Astrocyte (in vitro differentiated cells and primary cell): ENCODE results near the gene PCMT1. TPM values are rescaled to one million over a fixed set of nuclear protein-coding genes. Genes with fewer than 3 reads are reported as not detected.

Experiments used
- DNase-seq: peaks from one replicate; pipeline ENCODE4 v3.0.0-alpha.2; 2010; ENCODE audit warnings: low read depth
- FAIRE-seq: peaks from 2 replicates; lab custom pipeline; 2011; peaks lifted over from hg19 to GRCh38; lab: Jason Lieb, UNC
- H2AFZ ChIP-seq: 2 replicates; pipeline ENCODE4 v1.6.0; 2012; ENCODE audit warnings: low read depth, low read length, inconsistent platforms
- H3K27ac ChIP-seq: 2 replicates; pipeline ENCODE4 v1.5.1; 2011; ENCODE audit warnings: low read depth, low read length, inconsistent platforms
- H3K27me3 ChIP-seq: 2 replicates; pipeline ENCODE4 v1.6.0; 2011; ENCODE audit warnings: low read length, inconsistent platforms; ENCODE audit not compliant: insufficient read depth
- H3K36me3 ChIP-seq: 2 replicates; pipeline ENCODE4 v1.5.1; 2011; ENCODE audit warnings: low read length, inconsistent platforms; ENCODE audit not compliant: insufficient read depth
- H3K4me1 ChIP-seq: 2 replicates; pipeline ENCODE4 v1.5.1; 2011; ENCODE audit warnings: low read length, inconsistent platforms; ENCODE audit not compliant: insufficient read depth
- H3K4me2 ChIP-seq: 2 replicates; pipeline ENCODE4 v1.6.0; 2012; ENCODE audit warnings: low read length, inconsistent platforms
- H3K4me3 ChIP-seq: 2 replicates; pipeline ENCODE4 v1.5.1; 2011; ENCODE audit warnings: low read depth, mild to moderate bottlenecking, low read length, inconsistent platforms; ENCODE audit not compliant: insufficient read depth
- H3K79me2 ChIP-seq: 2 replicates; pipeline ENCODE4 v1.6.0; 2012; ENCODE audit warnings: mild to moderate bottlenecking, low read length, inconsistent platforms; ENCODE audit not compliant: insufficient read depth
- H3K9ac ChIP-seq: 2 replicates; pipeline ENCODE4 v1.6.0; 2012; ENCODE audit warnings: mild to moderate bottlenecking, low read length, inconsistent platforms
- H3K9me3 ChIP-seq: 2 replicates; pipeline ENCODE4 v1.5.1; 2012; ENCODE audit warnings: low read depth, mild to moderate bottlenecking, low read length, inconsistent platforms; ENCODE audit not compliant: insufficient read depth
- H4K20me1 ChIP-seq: 2 replicates; pipeline ENCODE4 v1.6.0; 2012; ENCODE audit warnings: low read length, inconsistent platforms; ENCODE audit not compliant: insufficient read depth
- H3K27ac Mint-ChIP-seq: one replicate; pipeline ENCODE4 v1.8.0; 2021; ENCODE audit warnings: mild to moderate bottlenecking, mixed read lengths; ENCODE audit not compliant: unreplicated experiment
- H3K27me3 Mint-ChIP-seq: one replicate; pipeline ENCODE4 v1.8.0; 2021; ENCODE audit warnings: low read depth, mixed read lengths; ENCODE audit not compliant: unreplicated experiment
- H3K36me3 Mint-ChIP-seq: one replicate; pipeline ENCODE4 v1.8.0; 2021; ENCODE audit warnings: low read depth, mixed read lengths; ENCODE audit not compliant: unreplicated experiment
- H3K4me1 Mint-ChIP-seq: one replicate; pipeline ENCODE4 v1.8.0; 2021; ENCODE audit warnings: low read depth, mixed read lengths; ENCODE audit not compliant: unreplicated experiment
- H3K4me3 Mint-ChIP-seq: one replicate; pipeline ENCODE4 v1.8.0; 2021; ENCODE audit warnings: mild to moderate bottlenecking, moderate library complexity, mixed read lengths; ENCODE audit not compliant: unreplicated experiment
- H3K9me3 Mint-ChIP-seq: one replicate; pipeline ENCODE4 v1.8.0; 2021; ENCODE audit warnings: mild to moderate bottlenecking, mixed read lengths; ENCODE audit not compliant: unreplicated experiment
- CTCF ChIP-seq: IDR thresholded peaks from 2 replicates; pipeline ENCODE4 v1.5.1; 2011; ENCODE audit warnings: low read depth, mild to moderate bottlenecking, inconsistent platforms, low read length, moderate library complexity; ENCODE audit not compliant: insufficient read depth
- EZH2 ChIP-seq: IDR thresholded peaks from 2 replicates; pipeline ENCODE4 v1.6.1; 2012; ENCODE audit warnings: mild to moderate bottlenecking, low read length, inconsistent platforms; ENCODE audit not compliant: insufficient read depth
- total RNA-seq: library from RNA; stranded (reverse); gene quantifications from 2 replicates; pipeline ENCODE4 v1.2.1, GENCODE V29; 2021

Gene PCMT1
- total RNA-seq, 1 donor from 2014 or later, result 127 TPM

GRCh38 chr6:149854532-149854931 lies 105.0 kb downstream of the PCMT1 start:
- H3K4me1 Mint-ChIP-seq, result peaks cover 58% of the 10 kb centered on the region
- no peaks in the 10 kb centered on the region for H3K27me3 Mint-ChIP-seq
- Histone ChIP-seq H3K36me3 (no peaks in the 10 kb centered on the region), H3K9me3 (no peaks in the 10 kb centered on the region), H2AFZ (peak overlapping the region; percentile 4), H3K27ac (peak overlapping the region; percentile 98), H3K9ac (peak overlapping the region; percentile 90), H3K27me3 (no peaks in the 10 kb centered on the region), H3K79me2 (peaks cover 45% of the 10 kb centered on the region), H3K4me2 (peak overlapping the region; percentile 89), H3K4me1 (peaks cover 50% of the 10 kb centered on the region), H3K4me3 (peak overlapping the region; percentile 68), H4K20me1 (no peaks in the 10 kb centered on the region)
- H3K27ac Mint-ChIP-seq, result peak overlapping the region; percentile 94
- H3K4me3 Mint-ChIP-seq, result peak overlapping the region; percentile 8
- FAIRE-seq, result no peak
- no peaks in the 10 kb centered on the region for H3K9me3 Mint-ChIP-seq
- TF ChIP-seq EZH2, result no peak
- no peak for TF ChIP-seq CTCF
- no peak for DNase-seq
- H3K36me3 Mint-ChIP-seq, result no peaks in the 10 kb centered on the region

GRCh38 chr6:149855040-149855654 lies 105.6 kb downstream of the PCMT1 start:
- Histone ChIP-seq H3K27me3 (no peaks in the 10 kb centered on the region), H4K20me1 (no peaks in the 10 kb centered on the region), H3K4me3 (peak overlapping the region; percentile 68), H2AFZ (peak overlapping the region; percentile 16), H3K27ac (peak overlapping the region; percentile 98), H3K36me3 (no peaks in the 10 kb centered on the region), H3K79me2 (peaks cover 51% of the 10 kb centered on the region), H3K9me3 (no peaks in the 10 kb centered on the region), H3K9ac (peak overlapping the region; percentile 90), H3K4me2 (peak overlapping the region; percentile 89), H3K4me1 (peaks cover 50% of the 10 kb centered on the region)
- no peaks in the 10 kb centered on the region for H3K36me3 Mint-ChIP-seq
- FAIRE-seq (peak; percentile 47), DNase-seq (peak; percentile 90)
- H3K27ac Mint-ChIP-seq, result peak overlapping the region; percentile 94
- no peaks in the 10 kb centered on the region for H3K27me3 Mint-ChIP-seq
- no peak for TF ChIP-seq EZH2
- no peak for TF ChIP-seq CTCF
- peaks cover 58% of the 10 kb centered on the region for H3K4me1 Mint-ChIP-seq
- H3K4me3 Mint-ChIP-seq, result peak overlapping the region; percentile 78
- H3K9me3 Mint-ChIP-seq, result no peaks in the 10 kb centered on the region

GRCh38 chr6:149855741-149856140 lies 106.2 kb downstream of the PCMT1 start:
- H3K27me3 ChIP-seq, result no peaks in the 10 kb centered on the region
- H3K9me3 ChIP-seq, result no peaks in the 10 kb centered on the region
- peak overlapping the region; percentile 98 for H3K27ac ChIP-seq
- Mint-ChIP-seq H3K27me3 (peaks cover 2% of the 10 kb centered on the region), H3K4me3 (peak overlapping the region; percentile 78), H3K9me3 (no peaks in the 10 kb centered on the region), H3K27ac (peak overlapping the region; percentile 94), H3K36me3 (no peaks in the 10 kb centered on the region), H3K4me1 (peaks cover 56% of the 10 kb centered on the region)
- H3K79me2 ChIP-seq, result peaks cover 57% of the 10 kb centered on the region
- DNase-seq, result no peak
- TF ChIP-seq EZH2 (no peak), CTCF (no peak)
- peaks cover 2% of the 10 kb centered on the region for H4K20me1 ChIP-seq
- H3K36me3 ChIP-seq, result no peaks in the 10 kb centered on the region
- peaks cover 50% of the 10 kb centered on the region for H3K4me1 ChIP-seq
- H3K9ac ChIP-seq, result peak overlapping the region; percentile 90
- FAIRE-seq, result no peak
- peak overlapping the region; percentile 89 for H3K4me2 ChIP-seq
- H3K4me3 ChIP-seq, result peak overlapping the region; percentile 68
- no peak overlapping the region for H2AFZ ChIP-seq
